ENCODE data around the gene SPDYC.

The SPDYC gene

DNA sequence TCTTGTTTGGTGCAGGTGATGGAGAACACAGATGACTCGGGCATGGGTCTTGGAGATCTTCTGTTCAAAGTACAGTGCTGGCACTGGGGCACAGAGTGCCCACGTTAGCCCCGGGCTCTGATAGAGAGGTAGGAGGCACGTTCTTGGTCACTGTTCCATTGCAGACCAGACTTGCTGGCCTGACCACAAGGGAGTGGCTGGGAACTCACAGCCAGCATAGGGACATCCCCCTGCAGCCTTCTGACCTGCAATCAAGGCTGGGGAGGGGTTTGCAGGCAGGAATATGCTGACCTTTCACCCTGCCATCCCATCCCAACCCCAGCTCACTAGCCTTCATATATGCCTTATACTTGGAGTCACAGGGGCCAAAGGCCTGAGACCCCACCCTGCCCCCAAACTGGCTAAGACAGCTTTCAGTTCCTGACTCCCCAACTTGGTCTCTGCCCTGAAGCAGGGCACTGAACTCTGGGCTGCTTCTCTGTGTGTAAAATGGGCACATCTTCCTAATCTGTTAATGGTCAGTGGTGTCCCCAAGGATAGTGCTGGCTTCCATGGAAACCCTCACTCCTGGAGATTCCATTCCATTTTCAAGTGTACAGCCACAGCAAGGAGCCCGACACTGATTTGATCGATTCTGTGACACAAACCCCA, 43.3 kb upstream of the SPDYC start:
- DNase-seq (ENCODE audit: extremely low read depth, low read depth) = no peak
- TF ChIP-seq, protein P1, sequence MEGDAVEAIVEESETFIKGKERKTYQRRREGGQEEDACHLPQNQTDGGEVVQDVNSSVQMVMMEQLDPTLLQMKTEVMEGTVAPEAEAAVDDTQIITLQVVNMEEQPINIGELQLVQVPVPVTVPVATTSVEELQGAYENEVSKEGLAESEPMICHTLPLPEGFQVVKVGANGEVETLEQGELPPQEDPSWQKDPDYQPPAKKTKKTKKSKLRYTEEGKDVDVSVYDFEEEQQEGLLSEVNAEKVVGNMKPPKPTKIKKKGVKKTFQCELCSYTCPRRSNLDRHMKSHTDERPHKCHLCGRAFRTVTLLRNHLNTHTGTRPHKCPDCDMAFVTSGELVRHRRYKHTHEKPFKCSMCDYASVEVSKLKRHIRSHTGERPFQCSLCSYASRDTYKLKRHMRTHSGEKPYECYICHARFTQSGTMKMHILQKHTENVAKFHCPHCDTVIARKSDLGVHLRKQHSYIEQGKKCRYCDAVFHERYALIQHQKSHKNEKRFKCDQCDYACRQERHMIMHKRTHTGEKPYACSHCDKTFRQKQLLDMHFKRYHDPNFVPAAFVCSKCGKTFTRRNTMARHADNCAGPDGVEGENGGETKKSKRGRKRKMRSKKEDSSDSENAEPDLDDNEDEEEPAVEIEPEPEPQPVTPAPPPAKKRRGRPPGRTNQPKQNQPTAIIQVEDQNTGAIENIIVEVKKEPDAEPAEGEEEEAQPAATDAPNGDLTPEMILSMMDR (IDR thresholded peaks at IDR 0.05; ENCODE audit: low read depth, low read length) = no peak

GRCh38 chr11:65127473-65128181, 42.4 kb upstream of the SPDYC start:
- TF ChIP-seq, protein P1 (IDR thresholded peaks at IDR 0.05; ENCODE audit: low read depth, low read length) = no peak
- DNase-seq (ENCODE audit: extremely low read depth, low read depth) = no peak

DNA sequence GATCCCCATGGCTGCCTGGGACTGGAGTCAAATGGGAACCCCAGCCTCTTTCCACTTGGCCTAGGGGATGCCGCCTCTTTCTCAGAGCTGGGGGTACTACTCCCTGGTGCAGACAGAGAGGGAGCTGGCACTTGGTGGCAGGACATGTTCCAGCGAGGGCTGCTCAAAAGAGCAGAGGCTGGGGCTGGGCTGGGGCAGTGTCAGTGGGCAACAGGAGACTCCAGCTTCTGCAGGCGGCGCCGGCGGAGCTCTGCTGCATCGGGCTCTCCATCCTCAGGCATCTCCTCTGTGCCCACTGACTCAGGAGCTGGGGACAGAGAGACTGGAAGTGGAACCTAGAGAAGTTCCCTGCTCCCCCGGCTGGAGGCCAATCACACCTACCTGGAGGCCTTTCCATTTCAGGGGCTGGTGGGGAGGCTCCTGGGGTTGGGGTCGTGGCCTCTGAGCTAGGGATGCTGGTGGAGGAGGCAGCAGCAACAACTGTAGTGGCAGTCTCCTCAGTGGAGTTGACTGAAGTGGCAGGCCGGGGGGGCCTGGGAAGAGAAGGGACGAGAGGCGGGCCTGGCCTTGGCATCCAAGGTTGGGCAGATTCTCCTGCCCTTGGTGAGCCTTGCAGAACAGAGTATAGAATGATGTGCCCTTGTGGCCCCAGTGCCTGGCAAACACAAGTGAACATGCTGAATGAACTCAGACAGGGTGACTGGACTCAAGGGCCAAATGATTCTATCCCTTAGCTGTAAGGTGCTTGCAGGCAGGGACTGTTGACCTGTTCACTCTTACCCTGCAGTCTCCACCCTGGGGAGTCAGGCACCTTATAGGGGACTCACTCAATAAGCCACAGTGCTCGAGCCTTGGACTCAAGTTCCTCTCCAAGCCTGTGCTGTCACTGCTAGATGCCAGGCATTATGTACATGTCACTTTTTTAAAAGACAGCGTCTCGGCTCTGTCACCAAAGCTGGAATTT, 41.6 kb upstream of the SPDYC start:
- TF ChIP-seq, protein P1 (IDR thresholded peaks at IDR 0.05; ENCODE audit: low read depth, low read length) = no peak
- no peak for DNase-seq (ENCODE audit: extremely low read depth, low read depth)

DNA sequence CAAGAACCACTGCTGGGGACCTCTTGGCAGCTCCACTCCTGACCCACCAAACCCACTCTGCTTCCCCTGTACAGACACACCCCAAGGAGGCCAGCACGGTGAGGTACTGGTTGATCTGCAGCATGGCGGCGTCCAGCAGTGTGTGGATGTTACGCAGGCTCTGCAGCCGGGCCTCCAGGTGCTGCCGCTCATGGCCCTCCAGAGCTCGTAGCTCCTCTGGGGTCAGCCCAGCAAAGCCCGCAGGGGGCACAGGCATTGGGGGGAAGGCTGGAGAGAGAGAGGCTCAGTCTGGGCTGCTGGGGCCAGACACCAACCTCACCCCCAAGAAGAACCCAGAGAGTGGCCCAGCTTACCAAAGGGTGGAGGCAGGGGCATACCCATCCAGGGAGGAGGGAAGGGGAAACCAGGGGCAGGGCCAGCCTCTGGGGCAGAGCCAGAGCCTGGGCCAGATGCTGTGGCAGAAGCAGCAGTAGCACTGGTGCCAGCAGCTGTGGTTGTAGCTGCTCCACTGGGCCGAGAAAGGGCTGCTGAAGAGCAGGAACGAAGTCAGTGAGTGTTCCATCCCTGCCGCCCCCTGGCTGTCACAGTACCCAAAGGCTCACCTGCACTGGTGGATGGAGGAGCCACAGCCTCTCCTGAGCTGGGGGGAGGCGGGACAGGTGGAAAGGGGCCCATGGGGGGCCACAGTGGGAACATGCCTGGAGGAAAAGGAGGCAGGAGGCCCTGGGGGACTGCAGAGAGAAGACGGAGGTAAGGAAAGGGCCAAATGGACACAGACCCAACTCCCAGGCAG, 40.2 kb upstream of the SPDYC start:
- no peak for DNase-seq (ENCODE audit: extremely low read depth, low read depth)
- TF ChIP-seq, protein P1 (IDR thresholded peaks at IDR 0.05; ENCODE audit: low read depth, low read length) = no peak

DNA sequence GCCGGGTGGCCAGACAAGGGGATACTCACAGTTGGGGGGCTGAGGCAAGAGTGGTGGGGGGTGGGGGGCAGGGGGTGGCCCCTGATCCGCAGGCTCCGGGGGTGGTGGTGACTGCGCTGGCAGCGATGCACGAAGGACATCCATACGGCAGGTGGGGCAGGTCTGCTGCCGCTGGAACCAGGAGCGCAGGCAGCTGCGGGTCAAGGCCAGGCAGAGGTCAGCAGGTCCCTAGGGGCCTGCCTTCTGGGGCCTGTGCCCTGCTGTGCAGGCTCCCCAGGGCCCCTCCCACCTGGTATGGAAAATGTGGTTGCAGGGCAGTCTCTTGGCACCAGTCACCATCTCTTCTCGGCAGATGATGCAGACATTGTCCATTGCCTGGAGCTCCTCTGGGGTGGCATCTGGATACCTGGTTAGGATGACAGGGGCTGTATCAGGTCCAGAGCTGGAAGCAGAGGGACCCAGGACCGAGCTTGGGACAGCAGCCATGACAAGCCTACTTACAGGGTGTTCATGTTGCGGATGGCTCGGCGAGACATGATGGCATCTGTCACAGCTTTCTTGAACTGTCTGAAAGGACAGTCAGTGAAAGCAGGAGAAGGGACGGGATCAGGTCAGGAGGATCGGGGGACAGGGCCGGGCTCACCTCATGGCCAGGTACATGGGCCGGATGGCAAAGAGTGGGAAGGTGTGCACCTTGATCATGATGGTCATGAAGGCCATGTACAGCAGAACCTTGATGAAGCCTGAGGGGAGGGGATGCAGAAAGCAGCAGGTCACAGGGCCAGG, 39.2 kb upstream of the SPDYC start:
- TF ChIP-seq, protein P1 (IDR thresholded peaks at IDR 0.05; ENCODE audit: low read depth, low read length) = no peak

GRCh38 chr11:65131417-65131776, 38.6 kb upstream of the SPDYC start:
- no peak for DNase-seq (ENCODE audit: extremely low read depth, low read depth)
- TF ChIP-seq, protein P1 (IDR thresholded peaks at IDR 0.05; ENCODE audit: low read depth, low read length) = no peak

More for the DNA sequence above, 39.2 kb upstream of the SPDYC start:
- no peak for DNase-seq (ENCODE audit: extremely low read depth, low read depth)
